ENCODE results near the gene PLEKHG4. TPM values are rescaled to one million over a fixed set of nuclear protein-coding genes. Genes with fewer than 3 reads are reported as not detected.

Gene PLEKHG4
- total RNA-seq, 1 donor from 2014 or later, result 9.8 TPM

- TF ChIP-seq POLR2AphosphoS5 (IDR thresholded peaks at IDR 0.05; ENCODE audit: insufficient read depth in 1 of 2, low read depth in 1 of 2), result no peak
- no peak for TF ChIP-seq POLR2A (IDR thresholded peaks at IDR 0.05)
- TF ChIP-seq CTCF (IDR thresholded peaks at IDR 0.05), result no peak
- Histone ChIP-seq H3K36me3 (no peaks in the 10 kb centered on the region), H3K27ac (no peak overlapping the region), H3K27me3 (no peaks in the 10 kb centered on the region), H3K4me1 (no peaks in the 10 kb centered on the region), H3K4me3 (no peak overlapping the region), H3K9me3 (no peaks in the 10 kb centered on the region)
- intact Hi-C loops (cut with DNase I), result no loop called here
- DNase-seq (ENCODE audit: extremely low spot score in 2 of 2), result no peak
Measured at GRCh38 chr16:67258161-67258835, 21.0 kb upstream of the PLEKHG4 start.

DNA sequence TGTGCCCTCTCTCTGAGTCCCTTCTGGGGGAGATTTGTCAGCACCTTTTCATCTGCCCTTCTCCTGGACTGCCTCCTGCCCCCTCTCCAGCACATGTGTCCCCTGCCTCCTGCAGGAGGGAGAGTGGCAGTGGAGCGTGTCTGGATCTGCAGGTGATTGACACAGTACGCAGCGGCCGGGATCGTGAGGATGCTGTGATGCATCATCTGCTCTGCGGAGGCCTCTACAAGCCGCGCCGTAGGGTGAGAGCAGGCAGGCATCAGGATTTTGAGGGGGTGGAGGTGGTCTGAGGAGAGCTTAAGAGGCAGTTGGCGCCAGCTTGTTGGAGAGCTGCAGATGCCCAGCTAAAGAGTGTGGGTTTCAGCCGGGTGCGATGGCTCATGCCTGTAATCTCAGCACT lies 19.6 kb upstream of the PLEKHG4 start:
- Histone ChIP-seq H3K36me3 (no peaks in the 10 kb centered on the region), H3K4me3 (no peak overlapping the region), H3K9me3 (no peaks in the 10 kb centered on the region), H3K27ac (no peak overlapping the region), H3K27me3 (no peaks in the 10 kb centered on the region), H3K4me1 (no peaks in the 10 kb centered on the region)
- TF ChIP-seq POLR2AphosphoS5 (IDR thresholded peaks at IDR 0.05; ENCODE audit: insufficient read depth in 1 of 2, low read depth in 1 of 2) (no peak), CTCF (IDR thresholded peaks at IDR 0.05) (no peak), POLR2A (IDR thresholded peaks at IDR 0.05) (no peak)
- DNase-seq (ENCODE audit: extremely low spot score in 2 of 2), result no peak
- intact Hi-C loops (cut with DNase I), result no loop called here

- DNase-seq (ENCODE audit: extremely low spot score in 2 of 2), result no peak
- intact Hi-C loops (cut with DNase I), result no loop called here
- no peaks in the 10 kb centered on the region for H3K4me1 ChIP-seq
Measured at GRCh38 chr16:67260426-67261063, 18.8 kb upstream of the PLEKHG4 start.

GRCh38 chr16:67263201-67263600 lies 16.1 kb upstream of the PLEKHG4 start:
- H3K9me3 ChIP-seq, result no peaks in the 10 kb centered on the region
- no peaks in the 10 kb centered on the region for H3K4me1 ChIP-seq
- H3K27ac ChIP-seq, result no peak overlapping the region
- no peak for DNase-seq (ENCODE audit: extremely low spot score in 2 of 2)
- H3K27me3 ChIP-seq, result no peaks in the 10 kb centered on the region
- TF ChIP-seq POLR2A (IDR thresholded peaks at IDR 0.05) (no peak), POLR2AphosphoS5 (IDR thresholded peaks at IDR 0.05; ENCODE audit: insufficient read depth in 1 of 2, low read depth in 1 of 2) (no peak), CTCF (IDR thresholded peaks at IDR 0.05) (no peak)
- H3K4me3 ChIP-seq, result no peak overlapping the region
- H3K36me3 ChIP-seq, result no peaks in the 10 kb centered on the region
- intact Hi-C loops (cut with DNase I), result no loop called here

More at GRCh38 chr16:67260426-67261063, 18.8 kb upstream of the PLEKHG4 start:
- Histone ChIP-seq H3K27me3 (no peaks in the 10 kb centered on the region), H3K27ac (no peak overlapping the region), H3K36me3 (no peaks in the 10 kb centered on the region), H3K9me3 (no peaks in the 10 kb centered on the region), H3K4me3 (no peak overlapping the region)
- TF ChIP-seq POLR2A (IDR thresholded peaks at IDR 0.05) (no peak), CTCF (IDR thresholded peaks at IDR 0.05) (peak in 2 of 3 experiments; percentile 9 to 23), POLR2AphosphoS5 (IDR thresholded peaks at IDR 0.05; ENCODE audit: insufficient read depth in 1 of 2, low read depth in 1 of 2) (no peak)

- intact Hi-C loops (cut with DNase I), result no loop called here
- Histone ChIP-seq H3K4me1 (no peaks in the 10 kb centered on the region), H3K36me3 (no peaks in the 10 kb centered on the region), H3K9me3 (no peaks in the 10 kb centered on the region), H3K4me3 (no peak overlapping the region), H3K27ac (no peak overlapping the region), H3K27me3 (no peaks in the 10 kb centered on the region)
- DNase-seq (ENCODE audit: extremely low spot score in 2 of 2), result no peak
- TF ChIP-seq POLR2AphosphoS5 (IDR thresholded peaks at IDR 0.05; ENCODE audit: insufficient read depth in 1 of 2, low read depth in 1 of 2) (no peak), POLR2A (IDR thresholded peaks at IDR 0.05) (no peak), CTCF (IDR thresholded peaks at IDR 0.05) (no peak)
Measured at GRCh38 chr16:67264277-67264676, 15.1 kb upstream of the PLEKHG4 start.
